Liver (tissue), 9 donors: ENCODE results near the gene TIMM23B. TPM values are rescaled to one million over a fixed set of nuclear protein-coding genes. Genes with fewer than 3 reads are reported as not detected.
A peak's percentile ranks its signal among the peaks of the same experiment; 100 is the strongest.
"Not testable (repeated sequence)": the region's sequence is repeated elsewhere in the genome, so short reads cannot be mapped to it uniquely, and the experiment has no call there.

Source experiments
- DNase-seq: peaks from one replicate; pipeline ENCODE4 v3.0.0-alpha.2; 2017; ENCODE audit warnings: low spot score
- H3K27ac ChIP-seq, 2 donors: one replicate each; pipeline ENCODE4 v1.7.0; 2013; ENCODE audit warnings: inconsistent platforms in 2 of 2, low read length in 2 of 2, control low read depth in 1 of 2, low read depth in 1 of 2, mild to moderate bottlenecking in 1 of 2
- H3K27me3 ChIP-seq, 4 donors: one replicate each; pipeline versions ENCODE4 v1.6.1 to v1.7.0; 2013; ENCODE audit warnings: low read length in 3 of 4, inconsistent platforms in 1 of 4, mild to moderate bottlenecking in 1 of 4, moderate library complexity in 1 of 4; ENCODE audit not compliant: control insufficient read depth in 4 of 4, insufficient read depth in 4 of 4
- H3K36me3 ChIP-seq, 4 donors: one replicate each; pipeline versions ENCODE4 v1.6.1 to v1.7.0; 2013; ENCODE audit warnings: low read length in 3 of 4, mild to moderate bottlenecking in 3 of 4, low read depth in 1 of 4, moderate library complexity in 1 of 4; ENCODE audit not compliant: control insufficient read depth in 4 of 4, insufficient read depth in 3 of 4
- H3K4me1 ChIP-seq, 4 donors: one replicate each; pipeline versions ENCODE4 v1.6.1 to v1.7.0; 2013; ENCODE audit warnings: low read length in 3 of 4, mild to moderate bottlenecking in 3 of 4, moderate library complexity in 1 of 4; ENCODE audit not compliant: control insufficient read depth in 4 of 4, insufficient read depth in 4 of 4
- H3K4me3 ChIP-seq, 3 donors: one replicate each; pipeline versions ENCODE4 v1.6.1 to v1.7.0; 2013; ENCODE audit warnings: low read length in 3 of 3, control low read depth in 1 of 3, low read depth in 1 of 3, mild to moderate bottlenecking in 1 of 3
- H3K9ac ChIP-seq, 2 donors: one replicate each; pipeline ENCODE4 v1.7.0; 2013; ENCODE audit warnings: low read length in 2 of 2, mild to moderate bottlenecking in 2 of 2, moderate library complexity in 2 of 2, control low read depth in 1 of 2, low read depth in 1 of 2
- H3K9me3 ChIP-seq, 4 donors: one replicate each; pipeline versions ENCODE4 v1.6.1 to v1.7.0; 2013; ENCODE audit warnings: low read length in 3 of 4; ENCODE audit not compliant: control insufficient read depth in 4 of 4
- WGBS: extraction: QIAGEN DNeasy Blood & Tissue Kit; methylation state at CpG from one replicate; pipeline ENCODE4 v1.1.7; 2013; 5-methylcytosine and 5-hydroxymethylcytosine counted together
- polyA plus RNA-seq, 2 donors: library from polyadenylated mRNA; stranded (reverse) in 1 of 2; unstranded in 1 of 2; fragments of 200-250 nt in 1 of 2; fragments of >200 nt in 1 of 2; fragmentation: Nextera tagmentation in 1 of 2; extraction: Ambion mirVana in 1 of 2; gene quantifications; one replicate each; pipeline versions ENCODE4 v1.2.1 to v1.2.3, GENCODE V29; 2013 to 2015
- total RNA-seq, 2 donors: library from RNA; depleted of rRNA; stranded (reverse); fragments of >200 nt; gene quantifications; one replicate each; pipeline ENCODE4 v1.2.3, GENCODE V29; 2014
- donor health status: healthy.
- donor health status: healthy.
- donor health status: healthy.
- donor health status: healthy.
- donor health status: healthy.

TIMM23B gene
- total and polyA plus RNA-seq, 4 donors, result 6.2 to 23.1 (median 9.7) TPM

GRCh38 chr10:49910295-49910694, 31.6 kb upstream of the TIMM23B start:
- not testable (repeated sequence) for H3K4me1 ChIP-seq, H3K9ac ChIP-seq, DNase-seq, H3K36me3 ChIP-seq, H3K27ac ChIP-seq, H3K9me3 ChIP-seq, H3K4me3 ChIP-seq, H3K27me3 ChIP-seq
- WGBS, result no CpG with 5 or more reads among the region's 1 CpG

- H3K36me3 ChIP-seq, DNase-seq, H3K27ac ChIP-seq, H3K9ac ChIP-seq, H3K4me1 ChIP-seq, H3K4me3 ChIP-seq, H3K27me3 ChIP-seq, H3K9me3 ChIP-seq: not testable (repeated sequence)
These were observed 25.4 kb upstream of the TIMM23B start for GRCh38 chr10:49916451-49916850.

GRCh38 chr10:49917927-49918326, 23.9 kb upstream of the TIMM23B start:
- not testable (repeated sequence) for H3K4me1 ChIP-seq, H3K27me3 ChIP-seq, H3K9me3 ChIP-seq, DNase-seq, H3K36me3 ChIP-seq, H3K27ac ChIP-seq, H3K4me3 ChIP-seq, H3K9ac ChIP-seq

- not testable (repeated sequence) for H3K9ac ChIP-seq, H3K27ac ChIP-seq, H3K9me3 ChIP-seq, H3K27me3 ChIP-seq, DNase-seq, H3K4me3 ChIP-seq, H3K4me1 ChIP-seq, H3K36me3 ChIP-seq
- 91% methylated on average over 4 of the region's 4 CpGs for WGBS
These were observed 19.8 kb upstream of the TIMM23B start for GRCh38 chr10:49922041-49922440.

GRCh38 chr10:49923572-49923971, 18.3 kb upstream of the TIMM23B start:
- not testable (repeated sequence) for DNase-seq, H3K9me3 ChIP-seq, H3K4me3 ChIP-seq, H3K9ac ChIP-seq, H3K27me3 ChIP-seq, H3K4me1 ChIP-seq, H3K36me3 ChIP-seq, H3K27ac ChIP-seq
- 97% methylated on average over 4 of the region's 4 CpGs for WGBS

- H3K4me1 ChIP-seq, H3K9ac ChIP-seq, H3K27me3 ChIP-seq, H3K4me3 ChIP-seq, DNase-seq, H3K9me3 ChIP-seq, H3K36me3 ChIP-seq, H3K27ac ChIP-seq: not testable (repeated sequence)
- WGBS, result 94% methylated on average over 4 of the region's 5 CpGs
These were observed 10.6 kb upstream of the TIMM23B start for GRCh38 chr10:49931276-49931675.

GRCh38 chr10:49931959-49932728, 9.7 kb upstream of the TIMM23B start:
- WGBS, result 92% methylated on average over 7 of the region's 7 CpGs
- H3K4me1 ChIP-seq, H3K9me3 ChIP-seq, H3K9ac ChIP-seq, H3K27ac ChIP-seq, H3K4me3 ChIP-seq, DNase-seq, H3K27me3 ChIP-seq, H3K36me3 ChIP-seq: not testable (repeated sequence)

- Histone ChIP-seq H3K4me3 (peak overlapping the region; percentile 79 to 97 (median 91)), H3K27ac (peak overlapping the region; percentile 63 to 73), H3K4me1 (peaks cover 3 to 21% (median 12%) of the 10 kb centered on the region in 4 donors), H3K9ac (peak overlapping the region; percentile 90 to 91)
- H3K36me3 ChIP-seq, H3K9me3 ChIP-seq, DNase-seq, H3K27me3 ChIP-seq: not testable (repeated sequence)
- 1% methylated on average over 12 of the region's 12 CpGs for WGBS
These were observed 469 bp downstream of the TIMM23B start for GRCh38 chr10:49942339-49942705.

- H3K9ac ChIP-seq, H3K36me3 ChIP-seq, H3K9me3 ChIP-seq, H3K4me3 ChIP-seq, H3K27me3 ChIP-seq, DNase-seq, H3K27ac ChIP-seq: not testable (repeated sequence)
- peaks cover 3 to 21% (median 12%) of the 10 kb centered on the region in 4 donors for H3K4me1 ChIP-seq
- WGBS, result 82% methylated on average over 2 of the region's 2 CpGs
These were observed 1.8 kb downstream of the TIMM23B start for GRCh38 chr10:49943607-49944006.
